ENCODE results near the gene FXYD1. TPM values are rescaled to one million over a fixed set of nuclear protein-coding genes. Genes with fewer than 3 reads are reported as not detected.

The FXYD1 gene
- total RNA-seq, 1 experiment from 2014 or later = 13.3 TPM

DNA sequence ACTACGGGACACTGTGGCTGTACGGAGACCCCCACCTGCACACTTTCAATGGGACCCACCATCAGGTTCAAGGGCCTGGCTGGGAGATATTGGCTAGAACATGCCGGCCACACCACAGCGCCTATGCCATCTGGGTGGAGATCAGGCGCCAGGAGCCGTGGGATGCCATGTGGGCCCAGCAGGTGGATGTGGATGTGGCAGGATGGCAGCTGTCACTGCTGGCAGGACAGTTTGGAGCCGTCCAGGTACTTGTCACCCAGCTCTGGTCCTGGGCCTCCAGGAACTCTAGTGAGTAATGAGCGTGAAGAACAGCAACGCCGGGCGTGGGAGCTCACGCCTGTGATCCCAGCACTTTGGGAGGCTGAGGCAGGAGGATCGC is 38.7 kb upstream of the FXYD1 start:
- Mint-ChIP-seq H3K4me3 (no peak overlapping the region), H3K27me3 (ENCODE audit: low read depth) (no peaks in the 10 kb centered on the region), H3K36me3 (no peaks in the 10 kb centered on the region), H3K9me3 (no peaks in the 10 kb centered on the region), H3K4me1 (peaks cover 10% of the 10 kb centered on the region), H3K27ac (no peak overlapping the region)
- DNase-seq (ENCODE audit: low spot score) (no peak), ATAC-seq (no peak)
- POLR2A ChIA-PET = no interaction called here
- CTCF ChIA-PET = interaction anchor here (0.7 to 4.1 kb wide), 6 partner anchors 15 to 395 kb away, joined by 3 to 14 read pairs (median 6); partner anchors contain the start of gene FXYD3
- TF ChIP-seq ATF1 (CRISPR knock-in tag; IDR thresholded peaks at IDR 0.05) (no peak), CBFB (CRISPR knock-in tag; IDR thresholded peaks at IDR 0.05; ENCODE audit: low read depth) (no peak), NFYB (CRISPR knock-in tag; conservative IDR thresholded peaks at IDR 0.05; ENCODE audit: low read depth) (no peak), FOXK1 (CRISPR knock-in tag; IDR thresholded peaks at IDR 0.05) (no peak), ZNF396 (CRISPR knock-in tag; IDR thresholded peaks at IDR 0.05; ENCODE audit: borderline replicate concordance) (no peak), TEAD1 (CRISPR knock-in tag; IDR thresholded peaks at IDR 0.05) (no peak), NR2C2 (CRISPR knock-in tag; IDR thresholded peaks at IDR 0.05) (no peak)

DNA sequence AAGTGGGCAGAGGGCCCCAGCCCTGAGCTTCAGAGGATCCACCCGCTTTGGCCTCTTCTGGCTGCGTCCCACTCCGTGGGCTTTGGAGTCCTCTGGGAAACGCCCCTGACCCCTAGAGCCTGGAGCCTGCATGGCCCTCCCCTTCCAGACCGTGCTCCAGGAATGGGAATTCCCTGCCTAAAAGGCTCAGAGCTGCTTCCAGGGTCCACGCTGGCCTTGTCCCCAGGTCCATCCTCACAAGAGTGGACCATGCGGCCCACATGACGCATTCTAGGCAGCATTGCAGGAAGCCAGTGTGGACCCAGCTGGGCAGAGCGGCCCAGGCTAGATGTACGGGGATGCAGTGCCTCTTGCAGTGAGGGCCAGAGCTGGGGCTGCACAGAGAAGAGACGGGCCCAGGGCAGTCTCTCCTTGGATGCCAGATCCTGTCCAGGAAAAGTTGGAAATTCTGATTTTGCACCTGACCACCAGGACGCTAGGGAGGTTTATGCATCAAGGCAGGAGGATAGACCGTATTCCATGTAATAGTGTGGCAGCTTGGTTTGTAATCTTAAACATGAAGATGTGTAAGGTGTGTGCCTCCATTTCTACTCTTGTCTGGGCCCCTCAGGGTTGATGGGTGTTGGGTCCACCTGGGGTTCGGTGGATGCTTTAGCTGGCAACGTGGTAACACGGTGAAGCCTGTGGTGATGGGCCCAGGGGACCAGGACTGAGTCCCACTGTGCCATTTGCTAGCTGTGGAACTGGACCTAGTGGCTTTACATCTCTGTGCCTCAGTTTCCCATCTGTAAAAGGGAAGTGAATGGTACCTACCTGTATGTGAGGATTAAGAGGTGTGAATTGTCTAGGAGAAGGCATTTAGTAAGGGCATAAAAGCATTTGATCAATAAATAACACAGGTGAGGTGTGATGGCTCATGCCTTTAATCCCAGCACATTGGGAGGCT is 37.8 kb upstream of the FXYD1 start:
- CTCF ChIA-PET = interaction anchor here (0.6 to 4.1 kb wide), 10 partner anchors 10 to 127 kb away, joined by 3 to 14 read pairs (median 5); partner anchors contain the start of genes FXYD3, FXYD5 and LGI4
- H3K4me3 Mint-ChIP-seq = no peak overlapping the region
- ATAC-seq (peak; percentile 27; the same call in 1 of the 2 replicates), DNase-seq (ENCODE audit: low spot score) (no peak)
- H3K36me3 Mint-ChIP-seq = no peaks in the 10 kb centered on the region
- no peaks in the 10 kb centered on the region for H3K9me3 Mint-ChIP-seq
- H3K4me1 Mint-ChIP-seq = peaks cover 7% of the 10 kb centered on the region
- TF ChIP-seq, protein P1, sequence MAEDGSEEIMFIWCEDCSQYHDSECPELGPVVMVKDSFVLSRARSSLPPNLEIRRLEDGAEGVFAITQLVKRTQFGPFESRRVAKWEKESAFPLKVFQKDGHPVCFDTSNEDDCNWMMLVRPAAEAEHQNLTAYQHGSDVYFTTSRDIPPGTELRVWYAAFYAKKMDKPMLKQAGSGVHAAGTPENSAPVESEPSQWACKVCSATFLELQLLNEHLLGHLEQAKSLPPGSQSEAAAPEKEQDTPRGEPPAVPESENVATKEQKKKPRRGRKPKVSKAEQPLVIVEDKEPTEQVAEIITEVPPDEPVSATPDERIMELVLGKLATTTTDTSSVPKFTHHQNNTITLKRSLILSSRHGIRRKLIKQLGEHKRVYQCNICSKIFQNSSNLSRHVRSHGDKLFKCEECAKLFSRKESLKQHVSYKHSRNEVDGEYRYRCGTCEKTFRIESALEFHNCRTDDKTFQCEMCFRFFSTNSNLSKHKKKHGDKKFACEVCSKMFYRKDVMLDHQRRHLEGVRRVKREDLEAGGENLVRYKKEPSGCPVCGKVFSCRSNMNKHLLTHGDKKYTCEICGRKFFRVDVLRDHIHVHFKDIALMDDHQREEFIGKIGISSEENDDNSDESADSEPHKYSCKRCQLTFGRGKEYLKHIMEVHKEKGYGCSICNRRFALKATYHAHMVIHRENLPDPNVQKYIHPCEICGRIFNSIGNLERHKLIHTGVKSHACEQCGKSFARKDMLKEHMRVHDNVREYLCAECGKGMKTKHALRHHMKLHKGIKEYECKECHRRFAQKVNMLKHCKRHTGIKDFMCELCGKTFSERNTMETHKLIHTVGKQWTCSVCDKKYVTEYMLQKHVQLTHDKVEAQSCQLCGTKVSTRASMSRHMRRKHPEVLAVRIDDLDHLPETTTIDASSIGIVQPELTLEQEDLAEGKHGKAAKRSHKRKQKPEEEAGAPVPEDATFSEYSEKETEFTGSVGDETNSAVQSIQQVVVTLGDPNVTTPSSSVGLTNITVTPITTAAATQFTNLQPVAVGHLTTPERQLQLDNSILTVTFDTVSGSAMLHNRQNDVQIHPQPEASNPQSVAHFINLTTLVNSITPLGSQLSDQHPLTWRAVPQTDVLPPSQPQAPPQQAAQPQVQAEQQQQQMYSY (CRISPR knock-in tag; IDR thresholded peaks at IDR 0.05) = no peak
- no peak for TF ChIP-seq OVOL2 (CRISPR knock-in tag; IDR thresholded peaks at IDR 0.05; ENCODE audit: borderline replicate concordance)
- TF ChIP-seq, protein P2, sequence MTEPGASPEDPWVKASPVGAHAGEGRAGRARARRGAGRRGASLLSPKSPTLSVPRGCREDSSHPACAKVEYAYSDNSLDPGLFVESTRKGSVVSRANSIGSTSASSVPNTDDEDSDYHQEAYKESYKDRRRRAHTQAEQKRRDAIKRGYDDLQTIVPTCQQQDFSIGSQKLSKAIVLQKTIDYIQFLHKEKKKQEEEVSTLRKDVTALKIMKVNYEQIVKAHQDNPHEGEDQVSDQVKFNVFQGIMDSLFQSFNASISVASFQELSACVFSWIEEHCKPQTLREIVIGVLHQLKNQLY (CRISPR knock-in tag; IDR thresholded peaks at IDR 0.05) = no peak
- TF ChIP-seq, protein P3, sequence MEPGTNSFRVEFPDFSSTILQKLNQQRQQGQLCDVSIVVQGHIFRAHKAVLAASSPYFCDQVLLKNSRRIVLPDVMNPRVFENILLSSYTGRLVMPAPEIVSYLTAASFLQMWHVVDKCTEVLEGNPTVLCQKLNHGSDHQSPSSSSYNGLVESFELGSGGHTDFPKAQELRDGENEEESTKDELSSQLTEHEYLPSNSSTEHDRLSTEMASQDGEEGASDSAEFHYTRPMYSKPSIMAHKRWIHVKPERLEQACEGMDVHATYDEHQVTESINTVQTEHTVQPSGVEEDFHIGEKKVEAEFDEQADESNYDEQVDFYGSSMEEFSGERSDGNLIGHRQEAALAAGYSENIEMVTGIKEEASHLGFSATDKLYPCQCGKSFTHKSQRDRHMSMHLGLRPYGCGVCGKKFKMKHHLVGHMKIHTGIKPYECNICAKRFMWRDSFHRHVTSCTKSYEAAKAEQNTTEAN (CRISPR knock-in tag; IDR thresholded peaks at IDR 0.05) = no peak
- TF ChIP-seq SMAD3 (CRISPR knock-in tag; IDR thresholded peaks at IDR 0.05; ENCODE audit: borderline replicate concordance) = no peak
- TF ChIP-seq, protein P4, sequence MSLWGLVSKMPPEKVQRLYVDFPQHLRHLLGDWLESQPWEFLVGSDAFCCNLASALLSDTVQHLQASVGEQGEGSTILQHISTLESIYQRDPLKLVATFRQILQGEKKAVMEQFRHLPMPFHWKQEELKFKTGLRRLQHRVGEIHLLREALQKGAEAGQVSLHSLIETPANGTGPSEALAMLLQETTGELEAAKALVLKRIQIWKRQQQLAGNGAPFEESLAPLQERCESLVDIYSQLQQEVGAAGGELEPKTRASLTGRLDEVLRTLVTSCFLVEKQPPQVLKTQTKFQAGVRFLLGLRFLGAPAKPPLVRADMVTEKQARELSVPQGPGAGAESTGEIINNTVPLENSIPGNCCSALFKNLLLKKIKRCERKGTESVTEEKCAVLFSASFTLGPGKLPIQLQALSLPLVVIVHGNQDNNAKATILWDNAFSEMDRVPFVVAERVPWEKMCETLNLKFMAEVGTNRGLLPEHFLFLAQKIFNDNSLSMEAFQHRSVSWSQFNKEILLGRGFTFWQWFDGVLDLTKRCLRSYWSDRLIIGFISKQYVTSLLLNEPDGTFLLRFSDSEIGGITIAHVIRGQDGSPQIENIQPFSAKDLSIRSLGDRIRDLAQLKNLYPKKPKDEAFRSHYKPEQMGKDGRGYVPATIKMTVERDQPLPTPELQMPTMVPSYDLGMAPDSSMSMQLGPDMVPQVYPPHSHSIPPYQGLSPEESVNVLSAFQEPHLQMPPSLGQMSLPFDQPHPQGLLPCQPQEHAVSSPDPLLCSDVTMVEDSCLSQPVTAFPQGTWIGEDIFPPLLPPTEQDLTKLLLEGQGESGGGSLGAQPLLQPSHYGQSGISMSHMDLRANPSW (CRISPR knock-in tag; conservative IDR thresholded peaks at IDR 0.05; ENCODE audit: low read depth) = no peak
- no peak for TF ChIP-seq NR2C2 (CRISPR knock-in tag; IDR thresholded peaks at IDR 0.05)
- TF ChIP-seq SP1 (CRISPR knock-in tag; conservative IDR thresholded peaks at IDR 0.05) = no peak
- TF ChIP-seq, protein P5, sequence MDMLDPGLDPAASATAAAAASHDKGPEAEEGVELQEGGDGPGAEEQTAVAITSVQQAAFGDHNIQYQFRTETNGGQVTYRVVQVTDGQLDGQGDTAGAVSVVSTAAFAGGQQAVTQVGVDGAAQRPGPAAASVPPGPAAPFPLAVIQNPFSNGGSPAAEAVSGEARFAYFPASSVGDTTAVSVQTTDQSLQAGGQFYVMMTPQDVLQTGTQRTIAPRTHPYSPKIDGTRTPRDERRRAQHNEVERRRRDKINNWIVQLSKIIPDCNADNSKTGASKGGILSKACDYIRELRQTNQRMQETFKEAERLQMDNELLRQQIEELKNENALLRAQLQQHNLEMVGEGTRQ (CRISPR knock-in tag; IDR thresholded peaks at IDR 0.05) = no peak
- no peaks in the 10 kb centered on the region for H3K27me3 Mint-ChIP-seq (ENCODE audit: low read depth)
- POLR2A ChIA-PET = no interaction called here
- H3K27ac Mint-ChIP-seq = no peak overlapping the region

Data from WTC11 (cell line).